ENCODE results near the gene CLDN16. TPM values are rescaled to one million over a fixed set of nuclear protein-coding genes. Genes with fewer than 3 reads are reported as not detected.

The CLDN16 gene
- total RNA-seq, 1 donor from 2014 or later, result 8.5 TPM

- no peak for TF ChIP-seq CTCF (conservative IDR thresholded peaks at IDR 0.05; ENCODE audit: low read depth, low read length)
- DNase-seq (ENCODE audit: low read depth), result no peak
- H3K4me3 ChIP-seq (ENCODE audit: low read depth, low read length), result no peak overlapping the region
These were observed 42.9 kb downstream of the CLDN16 start for GRCh38 chr3:190430906-190431305.

GRCh38 chr3:190432216-190432615, 44.3 kb downstream of the CLDN16 start:
- DNase-seq (ENCODE audit: low read depth), result no peak
- H3K4me3 ChIP-seq (ENCODE audit: low read depth, low read length), result no peak overlapping the region
- no peak for TF ChIP-seq CTCF (conservative IDR thresholded peaks at IDR 0.05; ENCODE audit: low read depth, low read length)

GRCh38 chr3:190433626-190434025, 45.7 kb downstream of the CLDN16 start:
- no peak for TF ChIP-seq CTCF (conservative IDR thresholded peaks at IDR 0.05; ENCODE audit: low read depth, low read length)
- no peak overlapping the region for H3K4me3 ChIP-seq (ENCODE audit: low read depth, low read length)
- no peak for DNase-seq (ENCODE audit: low read depth)

GRCh38 chr3:190435618-190436017, 47.7 kb downstream of the CLDN16 start:
- no peak overlapping the region for H3K4me3 ChIP-seq (ENCODE audit: low read depth, low read length)
- DNase-seq (ENCODE audit: low read depth), result no peak
- no peak for TF ChIP-seq CTCF (conservative IDR thresholded peaks at IDR 0.05; ENCODE audit: low read depth, low read length)

GRCh38 chr3:190436331-190436730, 48.4 kb downstream of the CLDN16 start:
- H3K4me3 ChIP-seq (ENCODE audit: low read depth, low read length), result no peak overlapping the region
- TF ChIP-seq CTCF (conservative IDR thresholded peaks at IDR 0.05; ENCODE audit: low read depth, low read length), result no peak
- no peak for DNase-seq (ENCODE audit: low read depth)

GRCh38 chr3:190442240-190442639, 54.3 kb downstream of the CLDN16 start:
- DNase-seq (ENCODE audit: low read depth), result no peak
- TF ChIP-seq CTCF (conservative IDR thresholded peaks at IDR 0.05; ENCODE audit: low read depth, low read length), result no peak
- H3K4me3 ChIP-seq (ENCODE audit: low read depth, low read length), result no peak overlapping the region

- no peak overlapping the region for H3K4me3 ChIP-seq (ENCODE audit: low read depth, low read length)
- TF ChIP-seq CTCF (conservative IDR thresholded peaks at IDR 0.05; ENCODE audit: low read depth, low read length), result peak; percentile 62
- no peak for DNase-seq (ENCODE audit: low read depth)
These were observed 55.3 kb downstream of the CLDN16 start for GRCh38 chr3:190443257-190443656.

Measured in epithelial cell of proximal tubule (primary cell).